AG04450 (cell line): ENCODE measurements around the gene WDR1. TPM values are rescaled to one million over a fixed set of nuclear protein-coding genes. Genes with fewer than 3 reads are reported as not detected.

Experiments
- CTCF ChIA-PET: fragments of 300-600, 350-600 bp; formaldehyde crosslinking; extraction: SDS; loops from one replicate; lab custom pipeline; 2022; ENCODE audit warnings: antibody characterized with exemption, inconsistent platforms; lab: Charles Lee
- POLR2A ChIA-PET: fragments of 350-600 bp; formaldehyde crosslinking; extraction: SDS; loops from one replicate; lab custom pipeline; 2021; ENCODE audit warnings: antibody characterized with exemption, inconsistent platforms; lab: Yijun Ruan, JAX
- DNase-seq: peaks from one replicate; pipeline ENCODE4 v3.0.0-alpha.2; 2011; ENCODE audit warnings: low read depth, low spot score
- H3K27ac ChIP-seq: one replicate; pipeline ENCODE4 v1.5.1; 2012; ENCODE audit warnings: low read depth, low read length, control low read depth
- H3K27me3 ChIP-seq: one replicate; pipeline ENCODE4 v1.6.0; 2012; ENCODE audit warnings: low read length; ENCODE audit not compliant: control insufficient read depth, insufficient read depth
- H3K4me3 ChIP-seq: 2 replicates; pipeline ENCODE4 v1.5.1; 2011; ENCODE audit warnings: mild to moderate bottlenecking, low read depth, low read length, control low read depth
- H3K9me3 ChIP-seq: 2 replicates; pipeline ENCODE4 v1.5.1; 2012; ENCODE audit warnings: low read length; ENCODE audit not compliant: control insufficient read depth, insufficient read depth
- CTCF ChIP-seq: IDR thresholded peaks from 2 replicates; pipeline ENCODE4 v1.5.1; 2011; ENCODE audit warnings: low read depth, low read length, control low read depth, inconsistent platforms
- polyA plus RNA-seq: library from polyadenylated mRNA; depleted of rRNA; stranded (reverse); fragments of >200 nt; gene quantifications from 2 replicates; pipeline ENCODE4 v1.2.3, GENCODE V29; 2011

The WDR1 gene
- polyA plus RNA-seq, 1 experiment = 735 TPM

GRCh38 chr4:10158333-10158942, 41.8 kb upstream of the WDR1 start:
- DNase-seq = peak; percentile 10
- Histone ChIP-seq H3K27ac (no peak overlapping the region), H3K27me3 (peaks cover 4% of the 10 kb centered on the region), H3K9me3 (no peaks in the 10 kb centered on the region), H3K4me3 (no peak overlapping the region; the same call in 1 of the 2 replicates)
- TF ChIP-seq CTCF = no peak
- ChIA-PET POLR2A (interaction anchor here (1.4 to 2.9 kb wide), 2 partner anchors 39 to 41 kb away, joined by 3 to 27 read pairs; partner anchors contain the start of gene WDR1), CTCF (interaction anchor here (0.6 to 5.7 kb wide), 30 partner anchors 7 to 1588 kb away, joined by 3 to 63 read pairs (median 3); no protein-coding TSS in a partner anchor)

DNA sequence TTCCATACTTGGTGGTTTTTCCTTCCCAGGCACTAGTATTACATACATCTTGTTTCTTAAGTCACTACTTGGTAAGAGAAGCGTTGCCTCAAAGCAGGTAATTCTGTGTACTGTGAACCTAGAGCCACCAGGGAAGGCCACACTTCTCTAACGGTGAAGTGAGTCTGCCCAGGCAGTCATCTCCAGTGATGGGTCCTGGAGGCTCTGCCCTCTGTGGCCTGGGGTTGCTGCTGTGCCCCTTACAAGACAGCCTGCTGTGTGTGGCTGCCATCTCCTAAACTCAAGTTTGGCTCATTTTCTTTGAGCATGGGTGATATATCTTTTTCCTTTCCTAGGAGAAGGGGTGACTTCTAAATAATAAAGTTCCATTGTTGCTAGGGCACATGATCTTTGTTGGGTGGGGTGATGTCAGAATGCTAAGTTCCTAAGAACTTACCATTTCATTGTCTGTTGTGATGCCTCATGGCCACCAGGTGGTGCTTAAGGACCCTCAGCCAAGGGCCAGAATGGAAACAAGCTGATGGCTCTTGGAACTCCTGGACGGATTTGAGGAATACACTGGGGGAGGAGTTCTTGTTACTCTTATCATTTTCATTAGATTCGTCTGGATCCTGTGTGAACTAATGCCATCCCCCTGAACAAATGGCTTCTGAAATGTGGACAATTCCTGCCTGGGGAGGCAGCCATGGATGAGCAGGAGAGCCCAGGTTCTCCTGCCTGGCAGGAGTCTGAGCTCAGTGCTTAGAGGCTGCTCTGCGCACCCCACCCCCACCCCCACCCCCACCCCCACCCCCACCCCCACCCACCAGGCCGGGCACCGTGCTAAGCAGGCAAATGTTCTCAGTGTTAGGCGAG, 41.1 kb upstream of the WDR1 start:
- DNase-seq = peak; percentile 66
- CTCF ChIA-PET = interaction anchor here (0.6 to 5.7 kb wide), 31 partner anchors 8 to 1589 kb away, joined by 3 to 63 read pairs (median 3); no protein-coding TSS in a partner anchor
- peak; percentile 93 for TF ChIP-seq CTCF
- POLR2A ChIA-PET = interaction anchor here (1.4 to 2.9 kb wide), 2 partner anchors 38 to 40 kb away, joined by 3 to 27 read pairs; partner anchors contain the start of gene WDR1
- peak overlapping the region; percentile 4 for H3K27ac ChIP-seq
- no peaks in the 10 kb centered on the region for H3K9me3 ChIP-seq
- H3K4me3 ChIP-seq = peak overlapping the region; percentile 38
- peaks cover 4% of the 10 kb centered on the region for H3K27me3 ChIP-seq

GRCh38 chr4:10154241-10154640, 37.6 kb upstream of the WDR1 start:
- POLR2A ChIA-PET = no interaction called here
- no peak for TF ChIP-seq CTCF
- Histone ChIP-seq H3K9me3 (no peaks in the 10 kb centered on the region), H3K27me3 (peaks cover 7% of the 10 kb centered on the region), H3K4me3 (no peak overlapping the region), H3K27ac (no peak overlapping the region)
- no peak for DNase-seq
- CTCF ChIA-PET = interaction anchor here (1.1 kb wide), 1 partner anchor 9 kb away, joined by 4 read pairs; no protein-coding TSS in a partner anchor

- H3K27ac ChIP-seq = no peak overlapping the region
- no peak for TF ChIP-seq CTCF
- CTCF ChIA-PET = interaction anchor here (1.1 kb wide), 1 partner anchor 10 kb away, joined by 4 read pairs; no protein-coding TSS in a partner anchor
- H3K27me3 ChIP-seq = peaks cover 9% of the 10 kb centered on the region
- H3K9me3 ChIP-seq = no peaks in the 10 kb centered on the region
- POLR2A ChIA-PET = interaction anchor here (1.4 kb wide), 1 partner anchor 36 kb away, joined by 3 read pairs; the partner anchor contains the start of gene WDR1
- no peak for DNase-seq
- no peak overlapping the region for H3K4me3 ChIP-seq
These were observed 36.6 kb upstream of the WDR1 start for GRCh38 chr4:10153161-10153560.
